Fibroblast of lung (primary cell): ENCODE results near the gene ATXN1. TPM values are rescaled to one million over a fixed set of nuclear protein-coding genes. Genes with fewer than 3 reads are reported as not detected.
A peak's percentile ranks its signal among the peaks of the same experiment; 100 is the strongest.

Source experiments
- DNase-seq, 2 donors: peaks; one replicate each; pipeline versions ENCODE4 v3.0.0 to v3.0.0-alpha.2; 2010; ENCODE audit warnings: low read depth in 2 of 2
- H2AFZ ChIP-seq: 2 replicates; pipeline ENCODE4 v1.5.1; 2012; ENCODE audit warnings: low read length, control low read depth, inconsistent platforms
- H3K27ac ChIP-seq: 2 replicates; pipeline ENCODE4 v1.5.1; 2011; ENCODE audit warnings: low read length, control low read depth; ENCODE audit not compliant: insufficient read depth
- H3K27me3 ChIP-seq: 2 replicates; pipeline ENCODE4 v1.5.1; 2011; ENCODE audit warnings: mild to moderate bottlenecking, low read length; ENCODE audit not compliant: control insufficient read depth, insufficient read depth
- H3K36me3 ChIP-seq: 2 replicates; pipeline ENCODE4 v1.5.1; 2011; ENCODE audit warnings: low read length; ENCODE audit not compliant: control insufficient read depth, insufficient read depth
- H3K4me1 ChIP-seq: 2 replicates; pipeline ENCODE4 v1.5.1; 2011; ENCODE audit warnings: low read length; ENCODE audit not compliant: control insufficient read depth, insufficient read depth; ENCODE audit errors: extremely low read depth
- H3K4me2 ChIP-seq: 2 replicates; pipeline ENCODE4 v1.5.1; 2011; ENCODE audit warnings: low read length, control low read depth; ENCODE audit not compliant: insufficient read depth; ENCODE audit errors: extremely low read depth
- H3K4me3 ChIP-seq, 4 experiments: fragments of 200-600 bp in 1 of 4; sonication (generic) in 1 of 4; replicated peaks in 1 of 4; 2 replicates each; pipeline ENCODE4 v1.5.1; 2011 to 2016; ENCODE audit warnings: low read length in 4 of 4, low read depth in 3 of 4, mild to moderate bottlenecking in 3 of 4, control low read depth in 2 of 4, inconsistent platforms in 1 of 4, mixed read lengths in 1 of 4; ENCODE audit not compliant: insufficient read depth in 1 of 4; ENCODE audit errors: control extremely low read depth in 1 of 4
- H3K79me2 ChIP-seq: 2 replicates; pipeline ENCODE4 v1.5.1; 2012; ENCODE audit warnings: mild to moderate bottlenecking, low read length, inconsistent platforms; ENCODE audit not compliant: control insufficient read depth, insufficient read depth
- H3K9ac ChIP-seq: 2 replicates; pipeline ENCODE4 v1.5.1; 2011; ENCODE audit warnings: mild to moderate bottlenecking, low read length, control low read depth; ENCODE audit not compliant: insufficient read depth
- H3K9me3 ChIP-seq: 2 replicates; pipeline ENCODE4 v1.5.1; 2012; ENCODE audit warnings: low read depth, low read length; ENCODE audit not compliant: control insufficient read depth, insufficient read depth
- H4K20me1 ChIP-seq: 2 replicates; pipeline ENCODE4 v1.5.1; 2011; ENCODE audit warnings: low read length; ENCODE audit not compliant: control insufficient read depth, insufficient read depth; ENCODE audit errors: extremely low read depth
- CTCF ChIP-seq, 2 donors: IDR thresholded peaks in 1 of 2; conservative IDR thresholded peaks in 1 of 2; 1 replicate in 1 of 2; 2 replicates in 1 of 2; pipeline ENCODE4 v1.5.1; 2011 to 2012; ENCODE audit warnings: low read length in 2 of 2, control low read depth in 1 of 2, inconsistent platforms in 1 of 2, low read depth in 1 of 2, mild to moderate bottlenecking in 1 of 2
- EZH2 ChIP-seq: IDR thresholded peaks from 2 replicates; pipeline ENCODE4 v1.5.1; 2012; ENCODE audit warnings: low read length, control low read depth, mild to moderate bottlenecking; ENCODE audit errors: missing control alignments
- polyA plus RNA-seq, 2 donors: library from polyadenylated mRNA; depleted of rRNA in 1 of 2; stranded (reverse) in 1 of 2; unstranded in 1 of 2; fragments of >200 nt; gene quantifications; 2 replicates each; pipeline ENCODE4 v1.2.1, GENCODE V29; 2011 to 2012; ENCODE audit warnings: missing spikeins in 1 of 2
- total RNA-seq: library from RNA; depleted of rRNA; stranded (reverse); fragments of >200 nt; gene quantifications from 2 replicates; pipeline ENCODE4 v1.2.1, GENCODE V29; 2014

The ATXN1 gene
- total and polyA plus RNA-seq, 2 donors (not counting 1 experiment from before 2014, with no cell fraction given), result 15.8 to 40.5 TPM

GRCh38 chr6:16519265-16520242, 241.7 kb downstream of the ATXN1 start:
- Histone ChIP-seq H3K4me3 (no peak overlapping the region), H2AFZ (no peak overlapping the region), H4K20me1 (peaks cover 5% of the 10 kb centered on the region), H3K27ac (no peak overlapping the region), H3K9me3 (no peaks in the 10 kb centered on the region), H3K4me1 (peaks cover 8% of the 10 kb centered on the region), H3K36me3 (peaks cover 5% of the 10 kb centered on the region), H3K27me3 (no peaks in the 10 kb centered on the region), H3K79me2 (no peaks in the 10 kb centered on the region), H3K4me2 (no peak overlapping the region), H3K9ac (no peak overlapping the region)
- TF ChIP-seq EZH2, result no peak
- no peak for TF ChIP-seq CTCF (conservative IDR thresholded peaks at IDR 0.05 in 1 of 2, IDR thresholded peaks at IDR 0.05 in 1 of 2; ENCODE audit: low read depth in 1 of 2, low read length in 2 of 2)
- DNase-seq, result no peak

GRCh38 chr6:16518265-16518664, 243.0 kb downstream of the ATXN1 start:
- Histone ChIP-seq H3K9ac (no peak overlapping the region), H2AFZ (no peak overlapping the region), H4K20me1 (peaks cover 5% of the 10 kb centered on the region), H3K4me3 (no peak overlapping the region), H3K36me3 (peaks cover 5% of the 10 kb centered on the region), H3K79me2 (no peaks in the 10 kb centered on the region), H3K4me2 (no peak overlapping the region), H3K27ac (no peak overlapping the region), H3K27me3 (no peaks in the 10 kb centered on the region), H3K9me3 (no peaks in the 10 kb centered on the region), H3K4me1 (peaks cover 3% of the 10 kb centered on the region)
- DNase-seq, result no peak
- no peak for TF ChIP-seq CTCF (conservative IDR thresholded peaks at IDR 0.05 in 1 of 2, IDR thresholded peaks at IDR 0.05 in 1 of 2; ENCODE audit: low read depth in 1 of 2, low read length in 2 of 2)
- TF ChIP-seq EZH2, result no peak

- Histone ChIP-seq H3K27me3 (no peaks in the 10 kb centered on the region), H3K27ac (no peak overlapping the region), H3K9ac (no peak overlapping the region), H4K20me1 (no peaks in the 10 kb centered on the region), H3K4me1 (peaks cover 3% of the 10 kb centered on the region), H3K4me2 (no peak overlapping the region), H3K9me3 (no peaks in the 10 kb centered on the region), H2AFZ (no peak overlapping the region), H3K79me2 (no peaks in the 10 kb centered on the region), H3K4me3 (no peak overlapping the region), H3K36me3 (no peaks in the 10 kb centered on the region)
- peak; percentile 51 to 62 for TF ChIP-seq CTCF (conservative IDR thresholded peaks at IDR 0.05 in 1 of 2, IDR thresholded peaks at IDR 0.05 in 1 of 2; ENCODE audit: low read depth in 1 of 2, low read length in 2 of 2)
- TF ChIP-seq EZH2, result no peak
- peak; percentile 70 to 77 for DNase-seq
Measured at GRCh38 chr6:16514249-16514648, 247.0 kb downstream of the ATXN1 start.
